Sigmoid colon (tissue), 7 donors: ENCODE data around the gene VAC14. TPM values are rescaled to one million over a fixed set of nuclear protein-coding genes. Genes with fewer than 3 reads are reported as not detected.
A peak's percentile ranks its signal among the peaks of the same experiment; 100 is the strongest.

Experiments used
- DNase-seq: peaks from one replicate; pipeline ENCODE4 v3.0.0-alpha.2; 2019
- H3K27ac ChIP-seq, 4 donors: fragments of 200-600 bp; sonication (generic); one replicate each; pipeline ENCODE4 v1.5.1; 2016 to 2019; ENCODE audit warnings: mild to moderate bottlenecking in 1 of 4
- H3K27me3 ChIP-seq, 3 donors: fragments of 200-600 bp; sonication (generic); one replicate each; pipeline ENCODE4 v1.5.1; 2019; ENCODE audit warnings: mild to moderate bottlenecking in 1 of 3
- H3K36me3 ChIP-seq, 4 donors: fragments of 200-600 bp; sonication (generic); one replicate each; pipeline ENCODE4 v1.5.1; 2016 to 2019
- H3K4me1 ChIP-seq, 4 donors: fragments of 200-600 bp; sonication (generic); one replicate each; pipeline ENCODE4 v1.5.1; 2017 to 2019
- H3K4me3 ChIP-seq, 4 donors: fragments of 200-600 bp; sonication (generic); one replicate each; pipeline ENCODE4 v1.5.1; 2017 to 2019; ENCODE audit warnings: mild to moderate bottlenecking in 2 of 4, moderate library complexity in 1 of 4
- H3K9me3 ChIP-seq, 4 donors: fragments of 200-600 bp in 3 of 4; sonication (generic) in 3 of 4; one replicate each; pipeline versions ENCODE4 v1.5.1 to v1.6.1; 2013 to 2019
- CTCF ChIP-seq, 4 experiments: fragments of 450-650 bp in 3 of 4; fragments of 200-600 bp in 1 of 4; IDR thresholded peaks; one replicate each; pipeline ENCODE4 v1.5.1; 2016 to 2019; ENCODE audit warnings: antibody characterized with exemption in 4 of 4, mild to moderate bottlenecking in 3 of 4, moderate library complexity in 2 of 4
- EP300 ChIP-seq, 4 donors: sonication (generic); formaldehyde crosslinking; IDR thresholded peaks; one replicate each; pipeline ENCODE4 v1.6.1; 2017; ENCODE audit warnings: antibody characterized with exemption in 4 of 4
- POLR2A ChIP-seq, 2 donors: fragments of 450-650 bp; IDR thresholded peaks; one replicate each; pipeline ENCODE4 v1.6.1; 2016; ENCODE audit warnings: antibody characterized with exemption in 2 of 2, mild to moderate bottlenecking in 2 of 2, moderate library complexity in 2 of 2
- POLR2AphosphoS5 ChIP-seq, 4 donors: sonication (generic); formaldehyde crosslinking; IDR thresholded peaks; one replicate each; pipeline ENCODE4 v1.6.1; 2017; ENCODE audit warnings: antibody characterized with exemption in 4 of 4
- WGBS, 2 donors: extraction: QIAGEN DNeasy Blood & Tissue Kit; methylation state at CpG; one replicate each; pipeline ENCODE4 v1.1.7; 2013; 5-methylcytosine and 5-hydroxymethylcytosine counted together
- intact Hi-C: fragments of 100-400 bp; cut with DNase I; formaldehyde crosslinking; loops from one replicate; pipeline ENCODE4 v1.15.1; 2023
- polyA plus RNA-seq, 3 donors: library from polyadenylated mRNA; stranded (reverse); fragments of 200-250 nt; gene quantifications; one replicate each; pipeline ENCODE4 v1.2.3, GENCODE V29; 2013
- total RNA-seq, 4 donors: library from RNA; depleted of rRNA; stranded (reverse); fragments of >200 nt; gene quantifications; one replicate each; pipeline ENCODE4 v1.1.0, GENCODE V29; 2016
- donor health status: healthy with polysubstance abuse.
- donor health status: Bipolar disorder and iron deficiency.
- donor health status: healthy.

VAC14 gene
- total and polyA plus RNA-seq, 7 donors = 16.8 to 36.2 (median 22.1) TPM

- Histone ChIP-seq H3K27me3 (no peaks in the 10 kb centered on the region), H3K4me3 (no peak overlapping the region), H3K9me3 (no peaks in the 10 kb centered on the region), H3K4me1 (peaks cover 0 to 8% (median 6%) of the 10 kb centered on the region in 4 donors), H3K36me3 (peaks cover 0 to 28% (median 6%) of the 10 kb centered on the region in 4 donors), H3K27ac (no peak overlapping the region)
- 54 to 57% methylated on average over 15 of the region's 15 CpGs for WGBS, 2 donors
- DNase-seq = no peak
- intact Hi-C loops = loop anchor here (1.0 to 10.0 kb wide), 2 partner anchors 92 to 246 kb away; partner anchors contain the start of genes COG4 and SF3B3
- TF ChIP-seq CTCF (IDR thresholded peaks at IDR 0.05) (peak; percentile 85 to 98 (median 94)), EP300 (IDR thresholded peaks at IDR 0.05) (no peak), POLR2AphosphoS5 (IDR thresholded peaks at IDR 0.05) (peak in 1 of 4 donors; percentile 31), POLR2A (IDR thresholded peaks at IDR 0.05) (no peak)
Measured at GRCh38 chr16:70770626-70771552, 30.1 kb downstream of the VAC14 start.

- peaks cover 0 to 8% (median 6%) of the 10 kb centered on the region in 4 donors for H3K4me1 ChIP-seq
- intact Hi-C loops = loop anchor here (10.0 kb wide), 1 partner anchor 245 kb away; the partner anchor contains the start of genes COG4 and SF3B3
- H3K27me3 ChIP-seq = no peaks in the 10 kb centered on the region
- no peak overlapping the region for H3K4me3 ChIP-seq
- DNase-seq = no peak
- WGBS, 2 donors = 96 to 97% methylated on average over 9 of the region's 9 CpGs
- H3K9me3 ChIP-seq = no peaks in the 10 kb centered on the region
- H3K27ac ChIP-seq = no peak overlapping the region
- TF ChIP-seq POLR2AphosphoS5 (IDR thresholded peaks at IDR 0.05) (no peak), CTCF (IDR thresholded peaks at IDR 0.05) (no peak), EP300 (IDR thresholded peaks at IDR 0.05) (no peak), POLR2A (IDR thresholded peaks at IDR 0.05) (no peak)
- peaks cover 0 to 32% (median 9%) of the 10 kb centered on the region in 4 donors for H3K36me3 ChIP-seq
Measured at GRCh38 chr16:70770291-70770625, 30.7 kb downstream of the VAC14 start.

GRCh38 chr16:70769761-70770160 lies 31.2 kb downstream of the VAC14 start:
- intact Hi-C loops = loop anchor here (10.0 kb wide), 1 partner anchor 245 kb away; the partner anchor contains the start of genes COG4 and SF3B3
- H3K9me3 ChIP-seq = no peaks in the 10 kb centered on the region
- no peak for DNase-seq
- no peak overlapping the region for H3K27ac ChIP-seq
- TF ChIP-seq CTCF (IDR thresholded peaks at IDR 0.05) (no peak), POLR2A (IDR thresholded peaks at IDR 0.05) (no peak), POLR2AphosphoS5 (IDR thresholded peaks at IDR 0.05) (no peak), EP300 (IDR thresholded peaks at IDR 0.05) (no peak)
- no peak overlapping the region for H3K4me3 ChIP-seq
- no peaks in the 10 kb centered on the region for H3K27me3 ChIP-seq
- peaks cover 0 to 8% (median 6%) of the 10 kb centered on the region in 4 donors for H3K4me1 ChIP-seq
- H3K36me3 ChIP-seq = peaks cover 0 to 34% (median 9%) of the 10 kb centered on the region in 4 donors
- 95 to 96% methylated on average over 8 of the region's 8 CpGs for WGBS, 2 donors

- no peak for DNase-seq
- H3K9me3 ChIP-seq = no peaks in the 10 kb centered on the region
- peaks cover 0 to 8% (median 6%) of the 10 kb centered on the region in 4 donors for H3K4me1 ChIP-seq
- peaks cover 0 to 37% (median 9%) of the 10 kb centered on the region in 4 donors for H3K36me3 ChIP-seq
- no peak overlapping the region for H3K27ac ChIP-seq
- H3K4me3 ChIP-seq = no peak overlapping the region
- no peak for TF ChIP-seq EP300 (IDR thresholded peaks at IDR 0.05)
- TF ChIP-seq POLR2AphosphoS5 (IDR thresholded peaks at IDR 0.05) = no peak
- no peak for TF ChIP-seq POLR2A (IDR thresholded peaks at IDR 0.05)
- TF ChIP-seq CTCF (IDR thresholded peaks at IDR 0.05) = no peak
- intact Hi-C loops = no loop called here
- 89 to 94% methylated on average over 8 of the region's 8 CpGs for WGBS, 2 donors
- H3K27me3 ChIP-seq = no peaks in the 10 kb centered on the region
Measured at GRCh38 chr16:70769131-70769530, 31.8 kb downstream of the VAC14 start.
